Heart left ventricle (tissue), 16 donors: ENCODE measurements around the gene SIAH3. TPM values are rescaled to one million over a fixed set of nuclear protein-coding genes. Genes with fewer than 3 reads are reported as not detected.
A peak's percentile ranks its signal among the peaks of the same experiment; 100 is the strongest.

Experiments used
- ATAC-seq, 4 donors: fragments of 200-7000 bp; cut with Tn5 transposase; one replicate each; pipeline ENCODE4 v1.9.1; 2020 to 2022; ENCODE audit warnings: moderate library complexity in 4 of 4, mild to moderate bottlenecking in 3 of 4, moderate number of reproducible peaks in 1 of 4
- DNase-seq, 5 donors: peaks; one replicate each; pipeline ENCODE4 v3.0.0-alpha.2; 2020
- H3K27ac ChIP-seq, 12 donors: fragments of 200-600 bp; sonication (generic) in 4 of 12; one replicate each; pipeline versions ENCODE4 v1.5.0 to v1.8.0; 2016 to 2022; ENCODE audit warnings: mild to moderate bottlenecking in 2 of 12
- H3K27me3 ChIP-seq, 9 donors: fragments of 200-600 bp; sonication (generic) in 2 of 9; one replicate each; pipeline versions ENCODE4 v1.5.1 to v1.8.0; 2016 to 2022; ENCODE audit warnings: mild to moderate bottlenecking in 3 of 9
- H3K36me3 ChIP-seq, 9 donors: fragments of 200-600 bp; sonication (generic) in 2 of 9; one replicate each; pipeline versions ENCODE4 v1.5.0 to v1.8.0; 2018 to 2022; ENCODE audit warnings: mild to moderate bottlenecking in 2 of 9
- H3K4me1 ChIP-seq, 12 donors: fragments of 200-600 bp; sonication (generic) in 4 of 12; one replicate each; pipeline versions ENCODE4 v1.5.0 to v1.8.0; 2016 to 2022; ENCODE audit warnings: mild to moderate bottlenecking in 3 of 12
- H3K4me3 ChIP-seq, 12 donors: fragments of 200-600 bp; sonication (generic) in 4 of 12; one replicate each; pipeline versions ENCODE4 v1.5.0 to v1.8.0; 2017 to 2022; ENCODE audit warnings: mild to moderate bottlenecking in 9 of 12, moderate library complexity in 4 of 12
- H3K9me3 ChIP-seq, 12 donors: fragments of 200-600 bp; sonication (generic) in 4 of 12; one replicate each; pipeline versions ENCODE4 v1.5.0 to v1.8.0; 2016 to 2022; ENCODE audit warnings: mild to moderate bottlenecking in 1 of 12
- CTCF ChIP-seq, 12 donors: fragments of 200-600 bp; sonication (generic) in 4 of 12; IDR thresholded peaks; one replicate each; pipeline versions ENCODE4 v1.5.0 to v1.8.0; 2018 to 2022; ENCODE audit warnings: antibody characterized with exemption in 12 of 12, mild to moderate bottlenecking in 5 of 12
- POLR2A ChIP-seq, 2 donors: fragments of 450-650 bp; IDR thresholded peaks; one replicate each; pipeline ENCODE4 v1.6.1; 2017; ENCODE audit warnings: antibody characterized with exemption in 2 of 2, mild to moderate bottlenecking in 2 of 2, moderate library complexity in 2 of 2
- WGBS, 4 donors: extraction: QIAGEN DNeasy Blood & Tissue Kit in 2 of 4; methylation state at CpG; one replicate each; pipeline versions ENCODE4 v1.1.5 to v1.1.7; 2013 to 2018; 5-methylcytosine and 5-hydroxymethylcytosine counted together
- intact Hi-C, 10 donors: fragments of 100-400 bp; cut with DNase I; formaldehyde crosslinking; loops; one replicate each; pipeline versions ENCODE4 v1.11.1 to v1.14.2; 2022
- polyA plus RNA-seq, 2 donors: library from polyadenylated mRNA; stranded (reverse); fragments of 200-250 nt; gene quantifications; one replicate each; pipeline ENCODE4 v1.2.3, GENCODE V29; 2013
- total RNA-seq, 9 donors: library from RNA; depleted of rRNA in 2 of 9; stranded (reverse); fragments of >200 nt in 2 of 9; fragmentation: NEBNext Ultra II Directional in 3 of 9; extraction: Animal tissue kit (Norgen Biotek cat#: 25700) in 3 of 9; gene quantifications; one replicate each; pipeline versions ENCODE4 v1.1.0 to v1.2.4, GENCODE V29; 2016 to 2023
- donor health status: ischemic (EF 13 %, LVEDD 7.1; RV severe dilation, severe dysfunction).
- donor health status: healthy with polysubstance abuse.
- donor health status: DM: no; HTN: yes; CAD: no.
- donor health status: DM: no; HTN: no; CAD: no.
- donor health status: ischemic (EF 25% LVEDD 6.9; RV normal size, moderate dysfunction).
- donor health status: ischemic (EF 25% LVEDD 5.7; RV mildly dilated, moderate dysfunction).
- donor health status: healthy.
- donor health status: DM: yes; HTN: yes; CAD: no.
- donor health status: ischemic (EF 35%, LVEDD 5.7; RV mildly dilated, moderate dysfunction).
- donor health status: nonischemic (EF 11% LVEDD 7.7; RV severe dilation, severe dysfunction).
- donor health status: DM: yes; HTN: yes; CAD: no.
- donor health status: PGD.
- donor health status: ischemic (EF 29% LVEDD 5.4; RV normal size, mild dysfunction).
- donor health status: nonischemic (EF 23%, LVEDD 6.1; RV moderate dilation, normal function).

The SIAH3 gene
- total and polyA plus RNA-seq, 11 donors, result 0.05 to 0.18 (median 0.07) TPM; not detected in 8

GRCh38 chr13:45852494-45852893 is 941 bp upstream of the SIAH3 start:
- H3K4me3 ChIP-seq, result no peak overlapping the region
- peaks cover 0 to 25% (median 2%) of the 10 kb centered on the region in 12 donors for H3K4me1 ChIP-seq
- peaks cover 0 to 11% (median 0%) of the 10 kb centered on the region in 12 donors for H3K9me3 ChIP-seq
- no peak for DNase-seq
- H3K27me3 ChIP-seq, result peaks cover 0 to 59% (median 11%) of the 10 kb centered on the region in 9 donors
- TF ChIP-seq POLR2A (IDR thresholded peaks at IDR 0.05) (no peak), CTCF (IDR thresholded peaks at IDR 0.05) (no peak)
- intact Hi-C loops, result no loop called here
- WGBS, 4 donors, result 80 to 83% (median 81%) methylated on average over 3 of the region's 3 CpGs
- H3K36me3 ChIP-seq, result no peaks in the 10 kb centered on the region
- no peak overlapping the region for H3K27ac ChIP-seq
- no peak for ATAC-seq

- TF ChIP-seq POLR2A (IDR thresholded peaks at IDR 0.05), result no peak
- TF ChIP-seq CTCF (IDR thresholded peaks at IDR 0.05), result no peak
- peaks cover 0 to 59% (median 11%) of the 10 kb centered on the region in 9 donors for H3K27me3 ChIP-seq
- 55 to 80% (median 68%) methylated on average over 7 of the region's 7 CpGs for WGBS, 4 donors
- H3K27ac ChIP-seq, result no peak overlapping the region
- H3K36me3 ChIP-seq, result no peaks in the 10 kb centered on the region
- H3K4me3 ChIP-seq, result no peak overlapping the region
- DNase-seq, result no peak
- H3K9me3 ChIP-seq, result peaks cover 0 to 11% (median 0%) of the 10 kb centered on the region in 12 donors
- no peak for ATAC-seq
- intact Hi-C loops, result no loop called here
- peaks cover 0 to 30% (median 2%) of the 10 kb centered on the region in 12 donors for H3K4me1 ChIP-seq
These were observed 403 bp upstream of the SIAH3 start for GRCh38 chr13:45851956-45852355.

- no peak overlapping the region for H3K27ac ChIP-seq
- peaks cover 0 to 67% (median 11%) of the 10 kb centered on the region in 9 donors for H3K27me3 ChIP-seq
- ATAC-seq (peak in 2 of 4 donors; percentile 13 to 16), DNase-seq (no peak)
- TF ChIP-seq POLR2A (IDR thresholded peaks at IDR 0.05) (no peak), CTCF (IDR thresholded peaks at IDR 0.05) (no peak)
- 37 to 54% (median 49%) methylated on average over 15 to 16 of the region's 16 CpGs for WGBS, 4 donors
- no peaks in the 10 kb centered on the region for H3K36me3 ChIP-seq
- intact Hi-C loops, result no loop called here
- H3K4me3 ChIP-seq, result peak overlapping the region in 7 of 12 donors; percentile 13 to 45 (median 30)
- H3K9me3 ChIP-seq, result peaks cover 0 to 10% (median 0%) of the 10 kb centered on the region in 12 donors
- H3K4me1 ChIP-seq, result peaks cover 0 to 31% (median 2%) of the 10 kb centered on the region in 12 donors
These were observed 1.4 kb downstream of the SIAH3 start for GRCh38 chr13:45850027-45850613.

- TF ChIP-seq POLR2A (IDR thresholded peaks at IDR 0.05) (no peak), CTCF (IDR thresholded peaks at IDR 0.05) (no peak)
- H3K9me3 ChIP-seq, result peaks cover 0 to 3% (median 0%) of the 10 kb centered on the region in 12 donors
- H3K27me3 ChIP-seq, result peaks cover 0 to 67% (median 11%) of the 10 kb centered on the region in 9 donors
- ATAC-seq (no peak), DNase-seq (no peak)
- H3K27ac ChIP-seq, result no peak overlapping the region
- no peak overlapping the region for H3K4me3 ChIP-seq
- 64 to 80% (median 77%) methylated on average over 2 of the region's 2 CpGs for WGBS, 4 donors
- peaks cover 0 to 31% (median 2%) of the 10 kb centered on the region in 12 donors for H3K4me1 ChIP-seq
- H3K36me3 ChIP-seq, result no peaks in the 10 kb centered on the region
- intact Hi-C loops, result no loop called here
These were observed 2.1 kb downstream of the SIAH3 start for GRCh38 chr13:45849408-45849807.
